Fibroblast of lung (primary cell): Measurements from ENCODE around the gene OR5K4.

Experiments
- EZH2 ChIP-seq: IDR thresholded peaks from 2 replicates; pipeline ENCODE4 v1.5.1; 2012; ENCODE audit warnings: low read length, control low read depth, mild to moderate bottlenecking; ENCODE audit errors: missing control alignments
- TF ChIP-seq, protein P1 (sequence below), 2 donors: IDR thresholded peaks in 1 of 2; conservative IDR thresholded peaks in 1 of 2; 1 replicate in 1 of 2; 2 replicates in 1 of 2; pipeline ENCODE4 v1.5.1; 2011 to 2012; ENCODE audit warnings: low read length in 2 of 2, control low read depth in 1 of 2, inconsistent platforms in 1 of 2, low read depth in 1 of 2, mild to moderate bottlenecking in 1 of 2

- TF ChIP-seq, protein P1, sequence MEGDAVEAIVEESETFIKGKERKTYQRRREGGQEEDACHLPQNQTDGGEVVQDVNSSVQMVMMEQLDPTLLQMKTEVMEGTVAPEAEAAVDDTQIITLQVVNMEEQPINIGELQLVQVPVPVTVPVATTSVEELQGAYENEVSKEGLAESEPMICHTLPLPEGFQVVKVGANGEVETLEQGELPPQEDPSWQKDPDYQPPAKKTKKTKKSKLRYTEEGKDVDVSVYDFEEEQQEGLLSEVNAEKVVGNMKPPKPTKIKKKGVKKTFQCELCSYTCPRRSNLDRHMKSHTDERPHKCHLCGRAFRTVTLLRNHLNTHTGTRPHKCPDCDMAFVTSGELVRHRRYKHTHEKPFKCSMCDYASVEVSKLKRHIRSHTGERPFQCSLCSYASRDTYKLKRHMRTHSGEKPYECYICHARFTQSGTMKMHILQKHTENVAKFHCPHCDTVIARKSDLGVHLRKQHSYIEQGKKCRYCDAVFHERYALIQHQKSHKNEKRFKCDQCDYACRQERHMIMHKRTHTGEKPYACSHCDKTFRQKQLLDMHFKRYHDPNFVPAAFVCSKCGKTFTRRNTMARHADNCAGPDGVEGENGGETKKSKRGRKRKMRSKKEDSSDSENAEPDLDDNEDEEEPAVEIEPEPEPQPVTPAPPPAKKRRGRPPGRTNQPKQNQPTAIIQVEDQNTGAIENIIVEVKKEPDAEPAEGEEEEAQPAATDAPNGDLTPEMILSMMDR (conservative IDR thresholded peaks at IDR 0.05 in 1 of 2, IDR thresholded peaks at IDR 0.05 in 1 of 2; ENCODE audit: low read depth in 1 of 2, low read length in 2 of 2): no peak
- TF ChIP-seq EZH2: no peak
Observed at GRCh38 chr3:98322686-98323085, 31.0 kb upstream of the OR5K4 start.
